Measurements from ENCODE around the gene NSD2.

Gene NSD2

GRCh38 chr4:1856071-1856942 is 14.9 kb upstream of the NSD2 start, which contains the start of gene LETM1:
TSS of gene LETM1 (minus strand) at chr4:1856156. CDS start at chr4:1855950, 206 bp downstream.
- peak; percentile 19; the same call in 1 of the 2 replicates for TF ChIP-seq CTCF (IDR thresholded peaks at IDR 0.05)

GRCh38 chr4:1856943-1857699 is 14.1 kb upstream of the NSD2 start:
- peak; percentile 2; the same call in 1 of the 2 replicates for TF ChIP-seq CTCF (IDR thresholded peaks at IDR 0.05)

GRCh38 chr4:1857931-1858330 is 13.3 kb upstream of the NSD2 start:
- TF ChIP-seq CTCF (IDR thresholded peaks at IDR 0.05): no peak

GRCh38 chr4:1859389-1859753 is 11.8 kb upstream of the NSD2 start:
- TF ChIP-seq CTCF (IDR thresholded peaks at IDR 0.05): no peak

- TF ChIP-seq CTCF (IDR thresholded peaks at IDR 0.05): no peak
These were observed 8.9 kb upstream of the NSD2 start for GRCh38 chr4:1862055-1862911.

GRCh38 chr4:1862961-1863296 is 8.3 kb upstream of the NSD2 start:
- TF ChIP-seq CTCF (IDR thresholded peaks at IDR 0.05): no peak
